GM12875 (cell line): Measurements from ENCODE around the gene C11orf91.
A peak's percentile ranks its signal among the peaks of the same experiment; 100 is the strongest.
"Not testable (repeated sequence)": the region's sequence is repeated elsewhere in the genome, so short reads cannot be mapped to it uniquely, and the experiment has no call there.

Experiments used
- H3K4me3 ChIP-seq: one replicate; pipeline ENCODE4 v1.5.1; 2011; ENCODE audit warnings: low read depth, low read length, control low read depth
- TF ChIP-seq, protein P1 (sequence below): IDR thresholded peaks from 2 replicates; pipeline ENCODE4 v1.5.1; 2011; ENCODE audit warnings: low read depth, mild to moderate bottlenecking, control low read depth, inconsistent platforms, low read length, moderate library complexity, borderline replicate concordance; ENCODE audit not compliant: insufficient read depth

C11orf91 gene

DNA sequence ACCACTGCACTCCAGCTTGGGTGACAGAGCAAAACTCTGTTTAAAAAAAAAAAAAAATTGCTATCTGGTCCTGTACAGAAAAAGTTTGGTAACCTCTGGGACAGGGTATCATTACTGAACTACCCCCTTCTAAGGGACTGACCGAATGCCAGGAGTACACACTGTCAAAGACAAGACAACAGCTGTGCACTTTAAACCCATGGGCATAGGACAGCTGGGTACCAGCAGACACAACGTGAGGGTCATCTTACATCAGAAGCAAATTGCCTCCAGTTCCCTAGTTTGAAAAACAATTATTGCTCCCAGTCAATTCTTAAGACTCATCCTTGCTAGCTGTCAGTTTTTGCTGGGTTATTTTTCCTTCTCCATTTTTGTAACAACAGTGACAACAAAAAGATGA lies 17.8 kb upstream of the C11orf91 start:
- TF ChIP-seq, protein P1, sequence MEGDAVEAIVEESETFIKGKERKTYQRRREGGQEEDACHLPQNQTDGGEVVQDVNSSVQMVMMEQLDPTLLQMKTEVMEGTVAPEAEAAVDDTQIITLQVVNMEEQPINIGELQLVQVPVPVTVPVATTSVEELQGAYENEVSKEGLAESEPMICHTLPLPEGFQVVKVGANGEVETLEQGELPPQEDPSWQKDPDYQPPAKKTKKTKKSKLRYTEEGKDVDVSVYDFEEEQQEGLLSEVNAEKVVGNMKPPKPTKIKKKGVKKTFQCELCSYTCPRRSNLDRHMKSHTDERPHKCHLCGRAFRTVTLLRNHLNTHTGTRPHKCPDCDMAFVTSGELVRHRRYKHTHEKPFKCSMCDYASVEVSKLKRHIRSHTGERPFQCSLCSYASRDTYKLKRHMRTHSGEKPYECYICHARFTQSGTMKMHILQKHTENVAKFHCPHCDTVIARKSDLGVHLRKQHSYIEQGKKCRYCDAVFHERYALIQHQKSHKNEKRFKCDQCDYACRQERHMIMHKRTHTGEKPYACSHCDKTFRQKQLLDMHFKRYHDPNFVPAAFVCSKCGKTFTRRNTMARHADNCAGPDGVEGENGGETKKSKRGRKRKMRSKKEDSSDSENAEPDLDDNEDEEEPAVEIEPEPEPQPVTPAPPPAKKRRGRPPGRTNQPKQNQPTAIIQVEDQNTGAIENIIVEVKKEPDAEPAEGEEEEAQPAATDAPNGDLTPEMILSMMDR, result no peak
- H3K4me3 ChIP-seq, result no peak overlapping the region

DNA sequence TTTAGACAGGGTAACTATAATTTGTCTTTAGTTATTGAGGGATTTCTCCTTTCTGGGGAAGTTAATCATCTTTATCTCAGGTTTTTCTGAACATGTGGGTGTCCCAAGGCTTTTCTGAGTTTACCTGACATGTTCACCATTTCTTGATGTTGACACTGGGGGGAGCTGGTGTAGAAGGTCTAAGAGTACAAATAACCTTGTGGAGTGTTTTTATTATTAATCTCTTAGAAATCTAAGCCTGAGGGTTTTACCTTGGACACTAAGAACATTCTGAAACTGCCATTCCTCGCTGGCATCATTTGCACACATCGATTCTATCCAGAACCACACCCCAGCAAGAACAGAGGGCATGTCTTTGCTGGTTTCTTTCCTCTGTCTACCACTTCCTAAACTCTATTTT lies 15.6 kb upstream of the C11orf91 start:
- H3K4me3 ChIP-seq, result no peak overlapping the region
- TF ChIP-seq, protein P1, result peak; percentile 35; the same call in 1 of the 2 replicates

DNA sequence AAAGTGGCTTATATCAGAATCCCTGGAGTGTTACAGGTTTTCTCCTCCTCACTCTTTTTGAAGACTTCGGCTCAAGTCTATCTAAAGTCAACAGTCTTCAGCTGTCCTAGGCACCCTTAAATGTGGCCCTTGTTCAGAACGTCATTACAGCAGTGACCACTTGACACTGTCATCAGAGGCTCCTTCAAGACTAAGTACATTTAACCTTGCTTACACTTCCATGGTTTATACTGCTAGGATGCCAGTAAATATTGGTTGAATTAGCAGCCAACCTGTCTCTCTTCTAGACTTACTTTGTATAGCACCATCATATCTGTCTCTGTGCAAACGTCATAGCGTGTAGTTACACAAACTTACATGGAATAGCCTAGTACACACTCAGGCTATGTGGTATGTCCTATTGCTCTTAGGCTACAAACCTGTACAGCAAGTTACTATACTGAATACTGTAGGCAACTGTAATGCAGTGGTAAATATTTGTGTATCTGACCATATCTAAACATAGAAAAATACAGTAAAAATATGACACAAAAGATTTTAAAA lies 13.3 kb upstream of the C11orf91 start:
- H3K4me3 ChIP-seq, result no peak overlapping the region
- TF ChIP-seq, protein P1, result no peak

DNA sequence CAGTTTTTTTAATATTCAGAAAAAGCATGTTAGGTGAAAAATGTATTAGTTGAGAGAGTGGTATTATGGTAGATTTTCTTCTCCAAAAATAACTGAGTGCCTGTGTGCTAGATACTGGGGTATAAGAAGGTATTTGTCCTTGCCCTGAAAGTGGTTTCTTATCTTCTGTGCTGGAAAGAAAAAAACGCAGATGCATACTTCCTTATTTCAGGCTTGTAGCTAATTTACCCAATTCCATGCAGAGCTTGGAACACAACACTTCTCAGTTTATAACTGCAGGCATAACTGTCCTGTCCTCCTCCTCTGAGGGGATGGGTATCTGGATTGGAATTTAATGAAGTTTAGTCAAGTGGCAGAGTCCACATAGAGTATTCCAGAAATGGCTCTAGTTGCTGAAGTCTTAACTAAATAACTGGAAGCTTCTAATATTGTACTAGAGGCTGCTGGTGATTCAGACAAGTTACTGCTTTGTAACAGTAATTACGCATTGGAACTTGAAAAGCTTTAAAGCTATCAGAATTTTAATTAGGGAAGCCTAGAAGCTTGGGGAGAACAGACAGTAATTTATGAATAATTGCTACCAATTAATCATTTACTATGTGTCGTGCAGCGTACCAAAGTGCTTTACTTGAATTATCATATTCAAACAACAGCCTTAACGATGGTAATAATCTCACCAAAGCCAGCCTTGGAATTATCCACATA lies 12.7 kb upstream of the C11orf91 start:
- H3K4me3 ChIP-seq, result no peak overlapping the region
- TF ChIP-seq, protein P1, result no peak

DNA sequence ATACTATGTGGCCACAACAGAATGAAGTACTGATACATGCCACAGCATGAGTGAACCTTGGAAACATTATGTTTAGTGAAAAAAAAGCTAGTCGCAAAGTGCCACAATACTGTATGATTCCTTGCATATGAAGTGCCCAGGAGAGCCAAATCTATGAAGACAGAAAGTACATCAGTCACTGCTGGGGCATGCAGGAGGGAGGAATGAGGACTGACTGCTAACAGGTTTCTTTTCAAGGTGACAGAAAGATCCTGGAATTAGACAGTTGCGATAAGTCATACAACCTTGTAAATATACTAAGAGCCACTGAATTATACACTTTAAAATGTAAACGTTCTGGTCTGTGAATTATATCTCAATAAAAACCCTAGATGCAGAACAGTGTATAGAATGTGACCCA lies 11.8 kb upstream of the C11orf91 start:
- no peak overlapping the region for H3K4me3 ChIP-seq
- TF ChIP-seq, protein P1, result no peak

DNA sequence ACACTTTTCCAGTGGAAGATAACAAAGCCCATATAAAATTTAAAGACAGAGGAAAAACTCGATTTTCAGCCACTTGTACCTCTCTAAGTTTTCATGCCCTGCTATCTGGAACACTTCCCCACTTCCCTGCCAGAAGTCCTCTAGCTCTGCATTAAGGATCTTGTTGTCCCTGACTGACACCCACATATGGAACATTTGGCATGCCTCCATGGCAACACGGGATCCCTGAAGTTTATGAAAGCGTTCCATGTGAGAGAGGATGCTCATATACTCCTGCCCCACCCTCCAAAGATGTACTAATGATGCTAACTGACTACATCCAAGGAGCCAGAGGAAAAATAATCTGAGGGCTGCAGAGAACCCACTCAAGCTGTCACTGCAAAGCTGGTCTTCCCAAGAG lies 8.8 kb upstream of the C11orf91 start:
- TF ChIP-seq, protein P1, result no peak
- H3K4me3 ChIP-seq, result no peak overlapping the region

DNA sequence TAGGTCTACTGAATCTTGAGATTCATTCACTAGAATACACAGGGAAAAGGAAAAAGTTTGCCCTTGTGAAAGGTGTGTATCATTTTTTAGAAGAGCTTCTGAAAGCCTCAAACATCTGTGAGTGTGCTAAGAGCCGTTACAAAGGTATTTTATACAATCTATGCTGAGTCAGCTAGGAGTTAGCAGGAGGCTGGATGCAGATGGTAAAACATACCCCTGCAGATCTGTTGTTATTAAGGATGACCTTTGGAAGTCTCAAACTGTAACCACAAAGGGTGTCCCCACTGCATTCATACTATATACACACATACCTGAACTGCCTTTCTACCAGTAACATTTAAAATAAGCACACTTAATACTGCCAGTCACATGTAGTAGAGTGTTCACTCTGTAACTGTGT lies 8.4 kb upstream of the C11orf91 start:
- H3K4me3 ChIP-seq, result no peak overlapping the region
- TF ChIP-seq, protein P1, result no peak

DNA sequence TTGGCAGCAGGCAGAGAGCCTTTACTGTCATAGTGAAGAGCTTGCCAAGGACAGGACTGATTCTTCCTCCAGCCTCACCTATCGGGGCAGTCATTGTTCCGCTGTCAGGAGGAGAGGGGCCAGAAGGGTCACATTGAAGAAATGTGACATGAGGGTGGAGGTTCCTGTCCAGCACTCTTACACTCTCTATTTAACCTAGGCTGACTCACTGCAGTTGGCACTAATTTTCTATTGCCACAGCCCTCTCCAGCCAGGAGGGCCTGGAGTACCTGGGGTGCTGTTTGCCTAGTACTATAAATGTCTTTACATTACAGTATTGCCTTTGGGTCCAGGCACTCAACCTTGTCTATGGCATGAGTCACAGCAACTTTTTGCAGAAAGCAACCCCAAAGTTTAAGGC lies 7.2 kb upstream of the C11orf91 start:
- not testable (repeated sequence) for H3K4me3 ChIP-seq
